Measurements from ENCODE around the gene WDR47.

WDR47 gene

GRCh38 chr1:109083923-109084322, 42.0 kb upstream of the WDR47 start:
- DNase-seq (ENCODE audit: low read depth) = peak; percentile 13
- H3K4me3 ChIP-seq (ENCODE audit: low read length) = no peak overlapping the region
- TF ChIP-seq CTCF (conservative IDR thresholded peaks at IDR 0.05; ENCODE audit: low read length) = no peak

GRCh38 chr1:109083501-109083900, 41.6 kb upstream of the WDR47 start:
- DNase-seq (ENCODE audit: low read depth) = no peak
- TF ChIP-seq CTCF (conservative IDR thresholded peaks at IDR 0.05; ENCODE audit: low read length) = no peak
- H3K4me3 ChIP-seq (ENCODE audit: low read length) = no peak overlapping the region

- no peak overlapping the region for H3K4me3 ChIP-seq (ENCODE audit: low read length)
- no peak for TF ChIP-seq CTCF (conservative IDR thresholded peaks at IDR 0.05; ENCODE audit: low read length)
- DNase-seq (ENCODE audit: low read depth) = peak; percentile 8
Observed at GRCh38 chr1:109080441-109081082, 38.7 kb upstream of the WDR47 start.

DNA sequence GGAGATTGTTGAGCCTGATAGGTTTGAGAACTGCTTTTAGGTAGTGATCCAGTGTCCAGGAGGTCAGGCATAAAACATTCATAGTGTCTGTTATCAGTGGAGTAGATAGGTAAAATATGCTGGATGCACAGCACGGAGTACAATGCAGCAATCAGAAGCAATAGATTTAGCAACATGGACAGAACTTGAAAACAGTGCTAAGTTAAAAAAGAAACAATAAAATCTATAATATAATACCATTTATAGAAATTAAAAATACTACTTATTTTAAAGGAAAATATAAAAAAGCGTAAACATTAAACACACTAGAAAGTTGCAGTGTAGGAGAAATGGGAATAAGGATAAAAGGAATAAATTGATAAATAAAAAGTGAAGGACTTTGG, 37.3 kb upstream of the WDR47 start:
- no peak overlapping the region for H3K4me3 ChIP-seq (ENCODE audit: low read length)
- no peak for DNase-seq (ENCODE audit: low read depth)
- TF ChIP-seq CTCF (conservative IDR thresholded peaks at IDR 0.05; ENCODE audit: low read length) = no peak

- no peak overlapping the region for H3K4me3 ChIP-seq (ENCODE audit: low read length)
- DNase-seq (ENCODE audit: low read depth) = no peak
- TF ChIP-seq CTCF (conservative IDR thresholded peaks at IDR 0.05; ENCODE audit: low read length) = no peak
Observed at GRCh38 chr1:109078317-109078716, 36.4 kb upstream of the WDR47 start.

DNA sequence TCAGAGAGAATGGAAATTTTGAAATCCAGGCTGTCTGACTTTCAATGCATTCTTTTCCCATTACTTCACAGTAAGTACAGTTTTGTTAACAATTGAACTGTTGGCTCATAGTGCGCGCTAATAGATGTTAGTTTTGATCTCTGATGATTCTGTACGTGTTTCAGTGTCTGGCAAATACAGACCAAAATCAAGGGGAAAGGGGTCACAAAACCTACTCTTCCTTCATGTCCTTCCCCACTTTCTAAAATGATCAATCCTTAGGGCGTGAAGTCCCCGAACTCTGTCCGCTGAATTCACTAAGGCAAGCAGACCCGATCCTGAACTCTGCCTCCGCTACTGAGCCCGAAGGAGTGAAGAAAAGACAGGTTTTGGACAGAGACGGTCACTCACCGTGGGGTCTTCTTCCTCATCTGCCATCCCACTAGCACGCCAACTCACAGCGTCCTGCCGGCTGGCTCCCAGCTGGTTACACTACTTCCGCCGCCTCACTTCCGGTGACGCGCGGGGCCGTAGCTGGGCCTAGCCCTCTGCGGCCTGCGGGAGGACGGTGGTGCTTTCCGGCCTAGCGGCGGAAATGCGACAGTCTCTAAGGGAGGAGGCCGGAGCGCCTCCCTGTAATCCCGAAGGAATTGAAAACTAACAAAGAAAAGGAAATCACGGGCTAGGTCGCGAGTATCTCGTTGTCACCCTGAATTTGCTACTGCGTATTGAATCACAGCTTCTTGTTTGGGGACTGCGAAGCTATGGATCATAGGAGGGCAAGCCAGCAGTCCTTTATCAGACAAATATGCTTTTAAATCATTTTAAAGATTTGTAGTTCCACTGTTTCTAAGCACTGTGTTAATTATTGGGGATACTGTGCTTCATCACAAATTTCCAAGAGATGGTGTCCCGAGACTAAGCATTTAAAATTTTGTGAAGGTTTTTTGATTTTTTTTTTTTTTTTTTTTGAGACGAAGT, 33.9 kb upstream of the WDR47 start, which contains the start of gene TAF13:
TAF13 (minus strand) TSS at position 473 of the 960 bp plus-strand sequence; CDS start at position 417, 56 bp downstream.
- peak within 1 kb of the TSS; percentile 100 for H3K4me3 ChIP-seq (ENCODE audit: low read length)
- DNase-seq (ENCODE audit: low read depth) = peak; percentile 97
- peak; percentile 25 for TF ChIP-seq CTCF (conservative IDR thresholded peaks at IDR 0.05; ENCODE audit: low read length)

All from AG10803 (cell line).